ENCODE measurements around the gene GPR137B. TPM values are rescaled to one million over a fixed set of nuclear protein-coding genes. Genes with fewer than 3 reads are reported as not detected.

Gene GPR137B
- total and polyA plus RNA-seq, 2 donors (not counting 1 experiment from before 2014, with no cell fraction given), result 12.9 to 13.6 TPM

DNA sequence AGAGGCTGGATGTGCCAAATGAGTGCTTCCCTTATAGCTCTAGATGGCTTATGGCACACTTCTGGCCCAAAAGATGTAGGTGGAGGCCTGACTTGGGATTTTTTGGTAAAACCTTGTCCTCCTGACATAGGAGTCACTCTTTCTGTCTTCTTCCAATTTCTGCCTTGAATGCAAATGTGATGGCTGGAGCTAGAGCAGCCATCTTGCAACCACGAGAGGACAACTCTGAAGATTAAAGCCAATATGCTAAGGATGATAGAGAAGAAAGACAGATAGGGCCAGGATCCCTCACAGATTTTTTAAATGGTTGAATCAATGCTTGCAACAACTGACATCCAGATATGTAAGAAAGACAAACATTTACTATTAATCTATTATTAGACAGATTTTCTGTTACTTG lies 8.5 kb upstream of the GPR137B start:
- H4K20me1 ChIP-seq (ENCODE audit: control insufficient read depth, extremely low read depth, insufficient read depth, low read length), result no peaks in the 10 kb centered on the region
- no peaks in the 10 kb centered on the region for H3K9me3 ChIP-seq (ENCODE audit: control insufficient read depth, insufficient read depth, low read depth, low read length)
- H2AFZ ChIP-seq (ENCODE audit: low read length), result no peak overlapping the region
- H3K27me3 ChIP-seq (ENCODE audit: control insufficient read depth, insufficient read depth, low read length), result peaks cover 6% of the 10 kb centered on the region
- no peak overlapping the region for H3K4me3 ChIP-seq (replicated peaks in 1 of 4; ENCODE audit: control extremely low read depth in 1 of 4, insufficient read depth in 1 of 4, low read depth in 3 of 4, low read length in 4 of 4)
- H3K9ac ChIP-seq (ENCODE audit: insufficient read depth, low read length), result no peak overlapping the region
- no peaks in the 10 kb centered on the region for H3K79me2 ChIP-seq (ENCODE audit: control insufficient read depth, insufficient read depth, low read length)
- no peaks in the 10 kb centered on the region for H3K36me3 ChIP-seq (ENCODE audit: control insufficient read depth, insufficient read depth, low read length)
- no peak for DNase-seq (ENCODE audit: low read depth in 2 of 2)
- TF ChIP-seq, protein P1, sequence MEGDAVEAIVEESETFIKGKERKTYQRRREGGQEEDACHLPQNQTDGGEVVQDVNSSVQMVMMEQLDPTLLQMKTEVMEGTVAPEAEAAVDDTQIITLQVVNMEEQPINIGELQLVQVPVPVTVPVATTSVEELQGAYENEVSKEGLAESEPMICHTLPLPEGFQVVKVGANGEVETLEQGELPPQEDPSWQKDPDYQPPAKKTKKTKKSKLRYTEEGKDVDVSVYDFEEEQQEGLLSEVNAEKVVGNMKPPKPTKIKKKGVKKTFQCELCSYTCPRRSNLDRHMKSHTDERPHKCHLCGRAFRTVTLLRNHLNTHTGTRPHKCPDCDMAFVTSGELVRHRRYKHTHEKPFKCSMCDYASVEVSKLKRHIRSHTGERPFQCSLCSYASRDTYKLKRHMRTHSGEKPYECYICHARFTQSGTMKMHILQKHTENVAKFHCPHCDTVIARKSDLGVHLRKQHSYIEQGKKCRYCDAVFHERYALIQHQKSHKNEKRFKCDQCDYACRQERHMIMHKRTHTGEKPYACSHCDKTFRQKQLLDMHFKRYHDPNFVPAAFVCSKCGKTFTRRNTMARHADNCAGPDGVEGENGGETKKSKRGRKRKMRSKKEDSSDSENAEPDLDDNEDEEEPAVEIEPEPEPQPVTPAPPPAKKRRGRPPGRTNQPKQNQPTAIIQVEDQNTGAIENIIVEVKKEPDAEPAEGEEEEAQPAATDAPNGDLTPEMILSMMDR (conservative IDR thresholded peaks at IDR 0.05 in 1 of 2, IDR thresholded peaks at IDR 0.05 in 1 of 2; ENCODE audit: low read depth in 1 of 2, low read length in 2 of 2), result no peak
- TF ChIP-seq EZH2 (IDR thresholded peaks at IDR 0.05; ENCODE audit: low read length, missing control alignments), result no peak
- H3K4me2 ChIP-seq (ENCODE audit: extremely low read depth, insufficient read depth, low read length), result no peak overlapping the region
- no peak overlapping the region for H3K27ac ChIP-seq (ENCODE audit: insufficient read depth, low read length)
- H3K4me1 ChIP-seq (ENCODE audit: control insufficient read depth, extremely low read depth, insufficient read depth, low read length), result no peaks in the 10 kb centered on the region

DNA sequence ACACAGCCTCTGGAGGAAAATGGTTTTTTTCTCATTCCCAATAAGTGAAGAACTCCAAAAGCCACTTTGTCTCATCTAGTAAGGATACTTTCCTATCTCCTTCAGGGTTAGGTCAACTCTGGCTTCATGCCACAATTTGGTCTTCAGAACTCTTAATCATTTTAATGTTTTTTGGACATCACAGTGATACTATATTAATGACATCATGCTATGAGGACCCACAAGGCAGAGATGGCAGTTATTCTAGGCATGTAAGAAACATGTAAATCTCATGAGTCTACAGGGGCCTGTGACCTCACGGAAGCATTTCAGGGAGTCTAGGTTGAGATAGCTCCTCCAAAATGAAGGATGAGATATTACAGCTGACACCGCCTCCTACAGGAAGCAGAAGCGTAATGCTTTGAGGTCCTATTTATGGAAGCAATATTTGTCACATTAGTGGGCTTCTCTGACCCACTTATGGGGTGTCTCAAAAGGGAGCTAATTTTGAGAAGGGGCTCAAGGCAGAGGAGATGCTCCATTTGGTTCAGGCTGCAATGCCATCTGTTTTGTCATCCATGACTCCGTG lies 5.0 kb upstream of the GPR137B start:
- TF ChIP-seq, protein P1 (conservative IDR thresholded peaks at IDR 0.05 in 1 of 2, IDR thresholded peaks at IDR 0.05 in 1 of 2; ENCODE audit: low read depth in 1 of 2, low read length in 2 of 2), result no peak
- no peak for TF ChIP-seq EZH2 (IDR thresholded peaks at IDR 0.05; ENCODE audit: low read length, missing control alignments)
- Histone ChIP-seq H3K4me1 (ENCODE audit: control insufficient read depth, extremely low read depth, insufficient read depth, low read length) (no peaks in the 10 kb centered on the region), H3K27me3 (ENCODE audit: control insufficient read depth, insufficient read depth, low read length) (peaks cover 19% of the 10 kb centered on the region), H4K20me1 (ENCODE audit: control insufficient read depth, extremely low read depth, insufficient read depth, low read length) (no peaks in the 10 kb centered on the region), H3K9ac (ENCODE audit: insufficient read depth, low read length) (no peak overlapping the region), H3K4me2 (ENCODE audit: extremely low read depth, insufficient read depth, low read length) (no peak overlapping the region), H3K9me3 (ENCODE audit: control insufficient read depth, insufficient read depth, low read depth, low read length) (no peaks in the 10 kb centered on the region), H3K4me3 (replicated peaks in 1 of 4; ENCODE audit: control extremely low read depth in 1 of 4, insufficient read depth in 1 of 4, low read depth in 3 of 4, low read length in 4 of 4) (no peak overlapping the region), H3K36me3 (ENCODE audit: control insufficient read depth, insufficient read depth, low read length) (no peaks in the 10 kb centered on the region), H2AFZ (ENCODE audit: low read length) (no peak overlapping the region), H3K79me2 (ENCODE audit: control insufficient read depth, insufficient read depth, low read length) (no peaks in the 10 kb centered on the region), H3K27ac (ENCODE audit: insufficient read depth, low read length) (no peak overlapping the region)
- DNase-seq (ENCODE audit: low read depth in 2 of 2), result no peak

DNA sequence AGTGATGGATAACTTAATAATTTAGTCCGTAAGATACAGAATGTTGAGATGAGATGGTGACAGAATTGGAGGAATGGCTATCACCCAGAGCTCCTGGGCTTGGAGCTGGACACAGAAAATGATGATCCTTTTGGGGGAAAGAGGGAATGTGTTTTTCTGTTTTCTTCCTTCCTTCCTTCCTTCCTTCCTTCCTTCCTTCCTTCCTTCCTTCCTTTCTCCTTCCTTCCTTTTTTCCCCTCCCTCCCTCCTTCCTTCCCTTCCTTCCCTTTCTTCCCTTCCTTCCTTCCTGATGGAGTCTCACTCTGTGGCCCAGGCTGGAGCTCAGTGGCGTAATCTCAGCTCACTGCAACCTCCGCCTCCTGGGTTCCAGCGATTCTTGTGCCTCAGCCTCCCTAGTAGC lies 2.8 kb upstream of the GPR137B start:
- Histone ChIP-seq H3K4me3 (replicated peaks in 1 of 4; ENCODE audit: control extremely low read depth in 1 of 4, insufficient read depth in 1 of 4, low read depth in 3 of 4, low read length in 4 of 4) (no peak overlapping the region), H4K20me1 (ENCODE audit: control insufficient read depth, extremely low read depth, insufficient read depth, low read length) (no peaks in the 10 kb centered on the region), H3K79me2 (ENCODE audit: control insufficient read depth, insufficient read depth, low read length) (no peaks in the 10 kb centered on the region), H3K36me3 (ENCODE audit: control insufficient read depth, insufficient read depth, low read length) (no peaks in the 10 kb centered on the region), H3K27me3 (ENCODE audit: control insufficient read depth, insufficient read depth, low read length) (peaks cover 19% of the 10 kb centered on the region), H2AFZ (ENCODE audit: low read length) (no peak overlapping the region), H3K4me1 (ENCODE audit: control insufficient read depth, extremely low read depth, insufficient read depth, low read length) (no peaks in the 10 kb centered on the region), H3K27ac (ENCODE audit: insufficient read depth, low read length) (no peak overlapping the region), H3K4me2 (ENCODE audit: extremely low read depth, insufficient read depth, low read length) (no peak overlapping the region), H3K9ac (ENCODE audit: insufficient read depth, low read length) (no peak overlapping the region), H3K9me3 (ENCODE audit: control insufficient read depth, insufficient read depth, low read depth, low read length) (no peaks in the 10 kb centered on the region)
- TF ChIP-seq, protein P1 (conservative IDR thresholded peaks at IDR 0.05 in 1 of 2, IDR thresholded peaks at IDR 0.05 in 1 of 2; ENCODE audit: low read depth in 1 of 2, low read length in 2 of 2), result no peak
- no peak for TF ChIP-seq EZH2 (IDR thresholded peaks at IDR 0.05; ENCODE audit: low read length, missing control alignments)
- DNase-seq (ENCODE audit: low read depth in 2 of 2), result no peak

Measured in fibroblast of lung (primary cell).